ENCODE data around the gene KCNJ9.

KCNJ9 gene

GRCh38 chr1:160089883-160090282, 8.5 kb downstream of the KCNJ9 start:
- DNase-seq (ENCODE audit: low spot score) = no peak

GRCh38 chr1:160090760-160091159, 9.4 kb downstream of the KCNJ9 start:
- no peak for DNase-seq (ENCODE audit: low spot score)

DNA sequence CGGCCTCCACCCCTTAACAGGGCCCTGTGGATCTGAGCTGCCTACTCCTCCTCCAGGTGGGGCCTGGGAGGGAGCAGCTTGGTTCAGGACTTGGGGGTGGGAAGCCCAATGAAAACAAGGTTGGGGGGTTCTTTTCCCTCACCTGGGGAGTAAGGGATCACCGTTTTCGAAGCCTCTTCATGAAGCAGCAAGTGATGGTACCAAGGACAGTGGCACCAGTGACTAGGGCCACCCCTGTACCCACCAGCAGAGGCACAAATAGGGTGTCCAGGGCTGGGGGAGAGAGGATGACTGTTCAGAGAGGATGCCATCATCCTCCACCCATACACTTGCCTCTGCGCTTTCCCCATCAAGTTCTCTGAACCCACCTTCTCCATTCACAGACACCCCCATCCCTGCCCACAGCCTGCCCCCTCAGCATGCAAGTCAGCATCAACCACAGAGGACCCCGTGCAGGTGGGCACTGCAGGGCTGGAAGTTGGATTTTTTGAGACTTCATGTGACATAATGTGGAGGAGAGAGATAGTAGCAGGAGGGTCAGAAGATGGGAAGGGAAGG, 10.4 kb downstream of the KCNJ9 start:
- DNase-seq (ENCODE audit: low spot score) = no peak

DNA sequence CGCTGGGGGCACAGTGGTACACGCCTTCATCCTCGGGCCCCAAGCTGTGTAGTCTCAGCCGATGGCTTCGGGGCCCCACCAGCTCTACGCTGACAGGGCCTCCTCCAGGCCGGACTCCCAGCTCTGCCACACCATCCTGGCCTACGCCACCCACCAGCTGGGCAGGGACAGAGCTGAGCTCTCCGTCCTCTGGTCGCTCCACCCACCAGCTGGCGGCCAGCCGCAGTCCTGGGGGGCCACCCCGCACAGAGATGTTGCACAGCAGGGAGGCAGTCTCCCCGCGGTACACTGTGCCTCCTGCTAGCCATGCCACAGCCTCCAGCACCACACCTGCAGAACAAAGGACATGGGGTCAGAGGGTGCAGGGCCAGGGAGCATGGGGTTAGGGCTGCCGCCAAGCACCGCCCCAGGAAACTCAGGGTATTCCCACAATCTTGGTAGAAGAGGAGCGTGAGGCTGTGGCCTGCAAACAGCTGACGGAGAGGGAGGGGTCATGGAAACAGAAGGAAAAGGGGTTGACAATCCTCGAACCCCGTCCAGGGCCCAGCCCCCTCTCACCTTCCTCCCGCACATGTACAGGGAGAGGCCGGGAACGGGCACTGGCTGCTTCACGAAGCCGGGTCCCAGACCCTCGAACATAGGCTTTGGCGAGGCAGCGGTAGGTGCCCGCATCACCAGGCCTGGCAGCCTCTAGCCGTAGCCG, 11.2 kb downstream of the KCNJ9 start:
- DNase-seq (ENCODE audit: low spot score) = no peak

- DNase-seq (ENCODE audit: low spot score) = no peak
These were observed 11.7 kb downstream of the KCNJ9 start for GRCh38 chr1:160093069-160093395.

GRCh38 chr1:160093624-160094290, 12.4 kb downstream of the KCNJ9 start:
- DNase-seq (ENCODE audit: low spot score) = no peak

DNA sequence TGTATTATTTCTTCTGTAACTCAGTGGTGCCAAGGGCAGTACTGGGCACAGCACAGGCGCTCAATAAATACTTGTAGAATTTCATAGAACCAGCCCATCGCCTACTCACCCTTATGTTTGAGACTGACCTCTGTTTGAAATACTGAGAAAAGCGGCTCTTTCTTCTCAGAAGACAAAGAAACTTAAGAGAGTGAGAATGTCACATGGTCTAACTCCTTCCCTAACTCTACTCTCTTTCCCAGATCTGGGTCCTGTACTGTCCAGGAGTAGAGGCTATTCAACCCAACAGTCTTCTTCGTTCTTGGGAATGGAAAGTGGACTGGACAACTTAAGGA, 12.9 kb downstream of the KCNJ9 start:
- DNase-seq (ENCODE audit: low spot score) = no peak

- DNase-seq (ENCODE audit: low spot score) = no peak
These were observed 13.5 kb downstream of the KCNJ9 start for GRCh38 chr1:160094806-160095205.

DNA sequence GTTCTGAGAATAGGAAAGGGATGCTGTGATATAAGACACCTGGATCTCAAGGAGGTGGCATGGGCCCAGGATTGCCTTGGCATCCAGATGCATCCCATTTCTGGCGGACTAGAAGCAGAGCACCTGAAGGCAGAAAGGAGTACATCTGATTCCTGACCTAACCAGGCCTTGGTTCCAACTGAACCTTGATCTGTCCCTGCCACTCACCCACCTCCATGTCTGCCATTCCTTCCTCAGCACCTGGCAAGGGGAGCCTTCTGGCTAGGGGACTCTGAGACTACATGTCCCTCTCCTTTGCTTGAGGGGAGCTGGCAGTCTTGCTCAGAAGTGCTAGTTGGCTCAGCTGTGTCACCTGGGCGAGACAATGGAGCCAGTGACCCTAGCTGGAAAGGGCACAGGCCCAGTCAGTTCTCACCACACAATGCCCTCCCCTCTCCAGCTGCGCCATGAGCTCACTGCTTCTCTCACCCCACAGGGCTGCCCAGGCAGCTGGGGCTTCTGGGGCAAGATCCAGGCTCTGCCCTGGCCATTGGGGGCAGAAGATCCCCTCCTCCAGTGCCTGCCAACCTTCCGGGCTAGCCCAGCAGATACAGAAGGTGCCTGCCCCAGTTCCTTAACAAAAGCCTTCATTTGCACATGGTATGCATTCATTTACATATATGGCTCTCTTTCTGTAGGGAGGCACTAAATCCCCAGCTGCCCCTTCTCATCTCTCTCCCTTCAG, 14.2 kb downstream of the KCNJ9 start:
- no peak for DNase-seq (ENCODE audit: low spot score)

GRCh38 chr1:160096274-160097116, 15.2 kb downstream of the KCNJ9 start:
- no peak for DNase-seq (ENCODE audit: low spot score)

- no peak for DNase-seq (ENCODE audit: low spot score)
These were observed 16.0 kb downstream of the KCNJ9 start for GRCh38 chr1:160097151-160097910.

GRCh38 chr1:160097911-160098851, 16.8 kb downstream of the KCNJ9 start, which contains the start of gene IGSF8:
Gene IGSF8 (minus strand): TSS chr1:160098619. CDS start chr1:160098472, 147 bp downstream.
- DNase-seq (ENCODE audit: low spot score) = peak; percentile 80

- DNase-seq (ENCODE audit: low spot score) = peak; percentile 86
These were observed 17.7 kb downstream of the KCNJ9 start for GRCh38 chr1:160098852-160099561.

- no peak for DNase-seq (ENCODE audit: low spot score)
These were observed 18.5 kb downstream of the KCNJ9 start for GRCh38 chr1:160099716-160100375.

GRCh38 chr1:160101037-160101716, 19.8 kb downstream of the KCNJ9 start:
- DNase-seq (ENCODE audit: low spot score) = peak; percentile 90

GRCh38 chr1:160101717-160102522, 20.6 kb downstream of the KCNJ9 start:
- DNase-seq (ENCODE audit: low spot score) = no peak

GRCh38 chr1:160103658-160104408, 22.5 kb downstream of the KCNJ9 start:
- no peak for DNase-seq (ENCODE audit: low spot score)

Data from HuH-7.5 (cell line).